LNCaP clone FGC (cell line): ENCODE data around the gene SOCS1.
A peak's percentile ranks its signal among the peaks of the same experiment; 100 is the strongest.

Source experiments
- DNase-seq: peaks from one replicate; pipeline ENCODE4 v3.0.0-alpha.2; 2011; ENCODE audit warnings: low read depth
- H3K4me3 ChIP-seq: 2 replicates; pipeline ENCODE4 v1.5.1; 2011; ENCODE audit warnings: mild to moderate bottlenecking, low read depth, low read length, control low read depth
- CTCF ChIP-seq: IDR thresholded peaks from 2 replicates; pipeline ENCODE4 v1.5.1; 2012; ENCODE audit warnings: mild to moderate bottlenecking; ENCODE audit not compliant: control insufficient read depth, insufficient read depth; ENCODE audit errors: extremely low read depth

Gene SOCS1

GRCh38 chr16:11258553-11259492, 2.8 kb upstream of the SOCS1 start:
- peak; percentile 10 for DNase-seq
- TF ChIP-seq CTCF = no peak
- no peak overlapping the region for H3K4me3 ChIP-seq

GRCh38 chr16:11257131-11257938, 1.3 kb upstream of the SOCS1 start:
- H3K4me3 ChIP-seq = peak overlapping the region; percentile 77
- peak; percentile 44 for DNase-seq
- peak; percentile 81 for TF ChIP-seq CTCF

DNA sequence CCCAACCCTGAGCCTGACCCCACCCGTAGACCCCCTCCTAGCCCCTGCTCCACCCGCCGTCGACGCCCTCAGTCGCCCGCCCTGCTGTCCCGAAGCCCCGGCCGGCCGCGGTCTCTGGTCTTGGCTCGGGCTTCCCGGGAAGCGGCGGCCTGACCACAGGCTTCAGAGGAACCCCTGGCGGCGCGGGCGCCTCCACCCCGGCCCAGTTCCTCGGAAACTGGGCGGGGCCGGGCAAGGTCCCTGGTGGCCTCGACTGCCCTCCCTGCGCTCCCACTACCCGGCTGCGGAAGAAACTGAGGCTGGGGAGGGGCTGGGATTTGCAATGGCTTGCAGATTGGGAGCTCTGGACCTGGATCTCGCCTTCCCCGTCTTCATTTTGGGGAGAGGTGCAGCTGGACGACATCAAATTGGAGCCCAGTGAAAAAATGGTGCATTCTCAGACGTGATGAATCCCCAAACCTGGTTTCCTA, 692 bp upstream of the SOCS1 start:
- peak overlapping the region; percentile 77 for H3K4me3 ChIP-seq
- no peak for TF ChIP-seq CTCF
- DNase-seq = no peak

GRCh38 chr16:11254913-11255736, 879 bp downstream of the SOCS1 start:
- DNase-seq = no peak
- 0 out of 2 replicates have a peak, but pooled peaks have one; percentile 8 for TF ChIP-seq CTCF
- H3K4me3 ChIP-seq = peak overlapping the region; percentile 77

- no peak for TF ChIP-seq CTCF
- DNase-seq = no peak
- H3K4me3 ChIP-seq = no peak overlapping the region
Measured at GRCh38 chr16:11253995-11254912, 1.8 kb downstream of the SOCS1 start.
